Measurements from ENCODE around the gene FAM120C.

- TF ChIP-seq, protein P1, sequence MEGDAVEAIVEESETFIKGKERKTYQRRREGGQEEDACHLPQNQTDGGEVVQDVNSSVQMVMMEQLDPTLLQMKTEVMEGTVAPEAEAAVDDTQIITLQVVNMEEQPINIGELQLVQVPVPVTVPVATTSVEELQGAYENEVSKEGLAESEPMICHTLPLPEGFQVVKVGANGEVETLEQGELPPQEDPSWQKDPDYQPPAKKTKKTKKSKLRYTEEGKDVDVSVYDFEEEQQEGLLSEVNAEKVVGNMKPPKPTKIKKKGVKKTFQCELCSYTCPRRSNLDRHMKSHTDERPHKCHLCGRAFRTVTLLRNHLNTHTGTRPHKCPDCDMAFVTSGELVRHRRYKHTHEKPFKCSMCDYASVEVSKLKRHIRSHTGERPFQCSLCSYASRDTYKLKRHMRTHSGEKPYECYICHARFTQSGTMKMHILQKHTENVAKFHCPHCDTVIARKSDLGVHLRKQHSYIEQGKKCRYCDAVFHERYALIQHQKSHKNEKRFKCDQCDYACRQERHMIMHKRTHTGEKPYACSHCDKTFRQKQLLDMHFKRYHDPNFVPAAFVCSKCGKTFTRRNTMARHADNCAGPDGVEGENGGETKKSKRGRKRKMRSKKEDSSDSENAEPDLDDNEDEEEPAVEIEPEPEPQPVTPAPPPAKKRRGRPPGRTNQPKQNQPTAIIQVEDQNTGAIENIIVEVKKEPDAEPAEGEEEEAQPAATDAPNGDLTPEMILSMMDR (IDR thresholded peaks at IDR 0.05; ENCODE audit: insufficient read depth, low read length): no peak
- TF ChIP-seq POLR2AphosphoS5 (IDR thresholded peaks at IDR 0.05; ENCODE audit: low read depth): no peak
These were observed 140.4 kb downstream of the FAM120C start for GRCh38 chrX:54042609-54043021.
